Caco-2 (cell line): Measurements from ENCODE around the gene IL10RB. TPM values are rescaled to one million over a fixed set of nuclear protein-coding genes. Genes with fewer than 3 reads are reported as not detected.

Experiments used
- BruUV-seq: library from RNA; stranded (reverse); fragments of 400-500 nt; replicated peaks from 2 replicates; lab custom pipeline; 2021; lab: Mats Ljungman, UMichigan
- CTCF ChIA-PET: fragments of 300-600 bp; sonication (Branson Sonifier 250); formaldehyde crosslinking; loops from one replicate; lab custom pipeline; 2022; ENCODE audit warnings: antibody characterized with exemption; lab: Charles Lee
- POLR2A ChIA-PET: fragments of 300-600 bp; sonication (Branson Sonifier 250); formaldehyde crosslinking; loops from one replicate; lab custom pipeline; 2022; ENCODE audit warnings: antibody characterized with exemption; lab: Charles Lee
- DNase-seq, 2 experiments: peaks; one replicate each; pipeline versions ENCODE4 v3.0.0 to v3.0.0-alpha.2; 2020 to 2022
- H3K27me3 ChIP-seq: replicated peaks from 2 replicates; pipeline ENCODE4 v1.6.0; 2011; ENCODE audit warnings: low read length; ENCODE audit not compliant: control insufficient read depth, insufficient read depth
- H3K36me3 ChIP-seq: 2 replicates; pipeline ENCODE4 v1.5.1; 2011; ENCODE audit warnings: low read length; ENCODE audit not compliant: control insufficient read depth, insufficient read depth
- H3K4me1 ChIP-seq: fragments of 250-450 bp; sonication (Bioruptor Pico); 2 replicates; pipeline ENCODE4 v1.5.1; 2020; ENCODE audit warnings: mild to moderate bottlenecking
- H3K4me3 ChIP-seq: 2 replicates; pipeline ENCODE4 v1.5.1; 2011; ENCODE audit warnings: low read depth, mild to moderate bottlenecking, control low read depth, low read length
- H3K9me3 ChIP-seq: fragments of 250-450 bp; sonication (Bioruptor Pico); 2 replicates; pipeline ENCODE4 v1.5.1; 2020; ENCODE audit warnings: mild to moderate bottlenecking, moderate library complexity
- H3K27ac Mint-ChIP-seq: one replicate; pipeline ENCODE4 v1.8.0; 2022; ENCODE audit warnings: mixed read lengths; ENCODE audit not compliant: unreplicated experiment
- H3K27me3 Mint-ChIP-seq: one replicate; pipeline ENCODE4 v1.8.0; 2022; ENCODE audit warnings: mixed read lengths; ENCODE audit not compliant: insufficient read depth, unreplicated experiment
- H3K36me3 Mint-ChIP-seq: one replicate; pipeline ENCODE4 v1.8.0; 2022; ENCODE audit warnings: mild to moderate bottlenecking, mixed read lengths; ENCODE audit not compliant: insufficient read depth, unreplicated experiment
- H3K4me1 Mint-ChIP-seq: one replicate; pipeline ENCODE4 v1.8.0; 2022; ENCODE audit warnings: low read depth, mixed read lengths; ENCODE audit not compliant: unreplicated experiment
- H3K4me3 Mint-ChIP-seq: one replicate; pipeline ENCODE4 v1.8.0; 2022; ENCODE audit warnings: mild to moderate bottlenecking, moderate library complexity, mixed read lengths; ENCODE audit not compliant: unreplicated experiment
- H3K9me3 Mint-ChIP-seq: one replicate; pipeline ENCODE4 v1.8.0; 2022; ENCODE audit warnings: mixed read lengths; ENCODE audit not compliant: unreplicated experiment
- CTCF ChIP-seq, 2 experiments: fragments of 200-600 bp in 1 of 2; IDR thresholded peaks; 1 replicate in 1 of 2; 2 replicates in 1 of 2; pipeline versions ENCODE4 v1.5.1 to v1.8.0; 2011 to 2022; ENCODE audit warnings: antibody characterized with exemption in 1 of 2, control low read depth in 1 of 2, inconsistent platforms in 1 of 2, low read depth in 1 of 2, low read length in 1 of 2, mild to moderate bottlenecking in 1 of 2, moderate library complexity in 1 of 2; ENCODE audit not compliant: insufficient read depth in 1 of 2, severe bottlenecking in 1 of 2, unreplicated experiment in 1 of 2
- intact Hi-C: fragments of 100-400 bp; cut with micrococcal nuclease; formaldehyde crosslinking; loops from one replicate; pipeline ENCODE4 v1.10.0; 2022; ENCODE audit not compliant: unreplicated experiment
- total RNA-seq: library from RNA; stranded (reverse); gene quantifications from 2 replicates; pipeline ENCODE4 v1.2.3, GENCODE V29; 2022

IL10RB gene
- total RNA-seq, 1 experiment from 2014 or later, result 13.1 TPM

- Mint-ChIP-seq H3K27ac (peak overlapping the region; percentile 45), H3K27me3 (no peaks in the 10 kb centered on the region), H3K4me1 (peaks cover 53% of the 10 kb centered on the region), H3K36me3 (peaks cover 34% of the 10 kb centered on the region), H3K9me3 (no peaks in the 10 kb centered on the region), H3K4me3 (peak overlapping the region; percentile 87)
- Histone ChIP-seq H3K27me3 (no peaks in the 10 kb centered on the region), H3K9me3 (no peaks in the 10 kb centered on the region), H3K4me3 (peak overlapping the region; percentile 93), H3K4me1 (peaks cover 62% of the 10 kb centered on the region), H3K36me3 (no peaks in the 10 kb centered on the region)
- BruUV-seq, result no TSS peak
- CTCF ChIA-PET, result interaction anchor here (0.5 to 0.7 kb wide), 2 partner anchors 44 to 155 kb away, joined by 3 to 9 read pairs; no protein-coding TSS in a partner anchor
- intact Hi-C loops, result no loop called here
- DNase-seq, result peak; percentile 70 to 74
- POLR2A ChIA-PET, result interaction anchor here (1.1 to 1.5 kb wide), 2 partner anchors 35 to 94 kb away, joined by 5 read pairs; partner anchors contain the start of genes IFNAR1 and IL10RB
- TF ChIP-seq CTCF (IDR thresholded peaks at IDR 0.05; ENCODE audit: insufficient read depth in 1 of 2, low read depth in 1 of 2, low read length in 1 of 2, severe bottlenecking in 1 of 2, unreplicated experiment in 1 of 2), result peak in 1 of 2 experiments; percentile 43
These were observed 35.4 kb upstream of the IL10RB start for GRCh38 chr21:33230545-33231324.

- Histone ChIP-seq H3K36me3 (no peaks in the 10 kb centered on the region), H3K27me3 (no peaks in the 10 kb centered on the region), H3K9me3 (no peaks in the 10 kb centered on the region), H3K4me1 (peaks cover 54% of the 10 kb centered on the region), H3K4me3 (no peak overlapping the region)
- no peak for TF ChIP-seq CTCF (IDR thresholded peaks at IDR 0.05; ENCODE audit: insufficient read depth in 1 of 2, low read depth in 1 of 2, low read length in 1 of 2, severe bottlenecking in 1 of 2, unreplicated experiment in 1 of 2)
- Mint-ChIP-seq H3K9me3 (no peaks in the 10 kb centered on the region), H3K27ac (no peak overlapping the region), H3K4me3 (peak overlapping the region; percentile 87), H3K4me1 (peaks cover 47% of the 10 kb centered on the region), H3K27me3 (no peaks in the 10 kb centered on the region), H3K36me3 (peaks cover 38% of the 10 kb centered on the region)
- no peak for DNase-seq
- ChIA-PET CTCF (interaction anchor here (0.5 to 0.7 kb wide), 2 partner anchors 44 to 156 kb away, joined by 3 to 9 read pairs; no protein-coding TSS in a partner anchor), POLR2A (interaction anchor here (1.1 kb wide), 1 partner anchor 35 kb away, joined by 5 read pairs; the partner anchor contains the start of gene IL10RB)
- intact Hi-C loops, result no loop called here
- BruUV-seq, result TSS peak; percentile 23
These were observed 34.6 kb upstream of the IL10RB start for GRCh38 chr21:33231526-33231925.

- peak overlapping the region; percentile 87 for H3K4me3 Mint-ChIP-seq
- Histone ChIP-seq H3K36me3 (no peaks in the 10 kb centered on the region), H3K9me3 (no peaks in the 10 kb centered on the region), H3K4me1 (peaks cover 45% of the 10 kb centered on the region), H3K4me3 (no peak overlapping the region), H3K27me3 (no peaks in the 10 kb centered on the region)
- ChIA-PET POLR2A (no interaction called here), CTCF (no interaction called here)
- no peak for DNase-seq
- no peak for TF ChIP-seq CTCF (IDR thresholded peaks at IDR 0.05; ENCODE audit: insufficient read depth in 1 of 2, low read depth in 1 of 2, low read length in 1 of 2, severe bottlenecking in 1 of 2, unreplicated experiment in 1 of 2)
- peak overlapping the region; percentile 36 for H3K27ac Mint-ChIP-seq
- intact Hi-C loops, result no loop called here
- H3K36me3 Mint-ChIP-seq, result peaks cover 45% of the 10 kb centered on the region
- no TSS peak for BruUV-seq
- no peaks in the 10 kb centered on the region for H3K9me3 Mint-ChIP-seq
- peaks cover 41% of the 10 kb centered on the region for H3K4me1 Mint-ChIP-seq
- H3K27me3 Mint-ChIP-seq, result no peaks in the 10 kb centered on the region
These were observed 33.7 kb upstream of the IL10RB start for GRCh38 chr21:33232291-33233034.
